Activated CD4-positive, alpha-beta T cell treated with anti-CD3 and anti-CD28 coated beads for 48 hours (primary cell): ENCODE measurements around the gene PLEKHG4B.
A peak's percentile ranks its signal among the peaks of the same experiment; 100 is the strongest.

Source experiments
- DNase-seq: peaks from one replicate; pipeline ENCODE4 v3.0.0-alpha.2; 2020

The PLEKHG4B gene

DNA sequence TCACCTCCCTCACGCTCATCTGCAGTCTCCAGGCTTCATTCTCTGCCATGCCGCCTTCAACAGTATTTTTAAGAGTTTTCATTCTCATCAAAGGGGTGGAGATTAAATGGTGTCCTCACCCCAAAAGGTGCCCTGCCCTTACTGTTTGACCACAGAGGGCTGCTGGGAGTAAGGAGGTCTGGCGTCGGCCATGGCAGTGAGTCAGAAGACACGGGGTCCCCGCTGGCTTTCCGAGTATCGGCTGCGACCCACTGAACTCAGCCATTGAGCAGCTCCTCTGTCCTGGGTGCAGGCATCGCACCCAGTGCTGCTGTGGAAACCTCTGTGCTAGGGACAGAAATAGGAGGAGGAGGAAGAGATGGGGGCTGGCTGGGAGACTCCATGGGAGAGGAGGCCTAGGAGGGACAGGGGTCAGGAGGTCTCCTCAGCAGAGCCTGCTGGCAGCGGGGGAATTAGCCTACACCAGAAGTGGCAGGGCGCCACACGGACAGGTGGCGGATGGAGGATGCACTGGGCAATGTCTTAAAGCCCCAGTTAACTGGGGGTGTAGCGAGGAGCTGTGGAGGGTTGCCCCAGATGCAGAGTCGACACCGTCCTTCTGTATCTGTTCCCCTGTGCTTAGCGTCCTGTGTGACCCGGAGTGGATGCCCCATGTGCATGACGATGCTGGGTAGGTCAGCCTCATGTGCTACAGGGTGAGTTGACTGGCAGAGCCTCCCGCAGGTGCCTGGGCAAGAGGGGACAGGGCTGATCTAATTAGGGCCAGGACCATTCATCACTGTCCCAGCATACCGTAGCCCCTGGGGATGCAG lies 15.4 kb upstream of the PLEKHG4B start:
- DNase-seq: no peak

DNA sequence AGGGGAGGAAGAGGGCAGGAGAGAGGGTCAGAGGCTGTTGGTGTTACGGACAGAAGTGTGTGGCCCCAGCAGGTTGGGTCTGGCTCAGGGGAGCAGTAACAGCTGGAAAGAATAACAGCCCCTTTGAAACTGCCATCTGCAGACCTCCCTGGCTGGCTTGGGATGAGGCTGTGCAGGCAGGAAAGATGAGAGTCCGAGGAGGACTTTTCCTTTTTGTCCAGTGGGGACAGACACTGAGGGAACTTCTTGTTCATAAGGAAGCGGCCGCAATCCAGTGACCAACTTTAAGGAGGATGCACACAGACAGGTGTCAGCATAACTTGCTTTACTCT lies 14.8 kb upstream of the PLEKHG4B start:
- no peak for DNase-seq

DNA sequence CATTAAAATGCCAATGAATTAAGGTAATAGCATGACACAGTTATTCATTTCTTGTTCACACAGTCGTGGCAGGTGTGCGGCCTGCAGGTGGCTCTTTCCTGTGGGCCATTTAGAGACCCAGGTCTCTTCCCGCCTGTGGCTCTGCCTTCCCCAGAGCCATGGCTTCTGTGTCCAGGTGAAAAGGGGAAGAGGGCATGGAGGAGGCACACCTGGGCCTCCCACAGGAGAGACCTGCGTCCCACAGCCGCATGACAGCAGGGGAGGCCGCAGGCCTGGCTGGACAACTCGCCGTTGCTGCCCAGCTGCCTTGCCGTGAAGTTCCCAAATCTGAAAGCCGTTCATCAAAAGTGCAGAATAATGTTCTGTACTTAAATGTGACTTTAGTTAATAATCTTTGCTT lies 14.4 kb upstream of the PLEKHG4B start:
- no peak for DNase-seq

DNA sequence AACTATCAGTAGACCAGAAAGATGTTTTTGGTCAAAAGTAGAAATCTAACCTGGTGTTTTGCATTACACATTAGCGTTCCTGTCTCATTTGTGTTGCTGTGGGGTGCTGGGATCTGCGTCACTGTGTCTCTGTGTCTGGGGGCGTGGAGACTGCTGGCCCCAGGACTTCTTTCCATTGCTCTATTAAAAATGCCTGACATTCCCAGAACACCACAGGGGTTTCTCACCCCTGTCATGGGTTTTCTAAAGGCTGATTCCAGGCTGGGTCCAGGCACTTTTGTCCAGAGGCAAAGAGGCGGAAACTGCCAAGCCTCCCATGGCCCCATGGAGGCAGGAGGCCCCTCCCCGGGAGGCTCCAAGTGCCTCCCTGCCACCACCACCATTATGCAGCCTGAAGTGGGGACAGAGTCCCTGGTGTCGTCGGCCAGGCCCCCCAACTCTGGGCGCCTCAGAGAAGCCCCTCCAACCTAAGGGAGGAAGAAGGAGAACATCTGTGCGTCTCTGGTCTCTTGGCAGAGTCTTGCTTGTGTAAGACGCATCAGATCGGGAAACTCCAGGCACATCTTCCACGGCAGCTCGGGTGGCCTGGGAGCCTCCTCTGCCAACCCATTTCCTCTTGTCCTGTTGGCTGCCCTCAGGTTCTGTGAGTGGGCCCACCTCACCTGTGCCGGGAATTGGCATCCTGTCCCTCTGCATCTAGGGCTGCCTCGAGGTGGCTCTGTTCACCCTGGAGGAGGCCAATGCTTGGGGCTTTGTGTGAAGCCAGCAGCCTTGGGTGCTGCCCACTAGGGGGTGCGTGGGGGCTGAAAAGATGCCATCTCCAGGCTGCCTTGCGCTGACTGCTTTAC lies 13.8 kb upstream of the PLEKHG4B start:
- DNase-seq: peak; percentile 50

DNA sequence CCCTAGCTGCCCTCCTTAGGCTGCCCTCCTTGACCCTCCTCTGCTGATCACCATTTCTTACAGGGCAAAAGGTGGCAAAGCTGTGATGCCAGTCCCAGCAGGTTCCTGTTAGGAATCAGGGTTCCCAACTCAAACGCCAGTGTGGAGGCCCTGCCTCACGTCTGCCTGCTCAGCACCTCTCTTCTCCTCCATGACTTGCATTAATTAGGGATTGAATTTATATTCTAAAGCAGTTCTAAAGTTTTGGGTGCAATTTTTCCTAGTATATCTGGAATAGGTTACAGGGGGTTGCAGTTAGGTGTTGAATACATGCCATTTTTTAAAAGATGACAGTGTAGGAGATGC lies 13.2 kb upstream of the PLEKHG4B start:
- no peak for DNase-seq

DNA sequence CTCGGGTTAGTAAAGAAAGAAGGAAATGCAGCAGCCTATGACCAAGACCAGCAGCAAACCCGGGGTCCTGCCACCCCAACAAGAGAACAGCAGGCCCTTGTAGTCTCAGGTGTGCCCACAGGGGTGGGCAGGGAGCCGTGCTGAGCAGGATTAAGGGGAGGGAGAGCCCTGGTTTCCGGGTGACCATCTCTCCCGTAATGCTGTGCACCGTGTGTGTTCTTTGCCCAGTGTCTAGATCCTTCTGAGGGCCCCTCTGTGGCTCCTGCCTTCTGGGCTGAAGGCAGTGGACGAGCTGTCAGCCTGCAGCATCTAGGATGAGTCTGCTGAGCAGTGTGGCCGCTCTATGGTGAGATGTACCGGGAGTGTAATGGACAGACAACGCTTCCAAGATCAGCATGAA lies 12.7 kb upstream of the PLEKHG4B start:
- DNase-seq: no peak

GRCh38 chr5:79821-80220 lies 12.1 kb upstream of the PLEKHG4B start:
- no peak for DNase-seq

- no peak for DNase-seq
Observed at GRCh38 chr5:81391-82021, 10.5 kb upstream of the PLEKHG4B start.

DNA sequence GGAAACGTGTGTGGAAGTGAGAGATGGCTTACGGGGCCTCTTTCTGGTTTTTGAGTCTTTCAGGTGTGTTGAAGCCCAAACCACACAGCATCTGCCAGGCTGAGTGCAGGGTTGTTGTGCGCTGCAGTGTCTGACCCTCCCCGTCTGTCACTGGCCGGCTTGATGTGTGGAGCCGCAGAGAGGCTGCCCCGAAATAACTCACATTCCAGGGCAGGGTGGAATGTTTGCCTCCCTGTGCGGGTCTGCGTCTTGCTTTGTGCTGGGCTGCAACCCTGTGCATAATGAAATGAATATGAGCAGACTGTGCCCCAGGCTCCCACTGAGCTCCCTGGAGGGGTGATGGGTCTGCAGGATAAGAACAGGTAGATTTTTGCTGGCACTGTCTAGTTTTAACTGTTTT lies 9.9 kb upstream of the PLEKHG4B start:
- DNase-seq: no peak

GRCh38 chr5:82570-82969 lies 9.4 kb upstream of the PLEKHG4B start:
- no peak for DNase-seq

GRCh38 chr5:83029-83428 lies 8.9 kb upstream of the PLEKHG4B start:
- no peak for DNase-seq

DNA sequence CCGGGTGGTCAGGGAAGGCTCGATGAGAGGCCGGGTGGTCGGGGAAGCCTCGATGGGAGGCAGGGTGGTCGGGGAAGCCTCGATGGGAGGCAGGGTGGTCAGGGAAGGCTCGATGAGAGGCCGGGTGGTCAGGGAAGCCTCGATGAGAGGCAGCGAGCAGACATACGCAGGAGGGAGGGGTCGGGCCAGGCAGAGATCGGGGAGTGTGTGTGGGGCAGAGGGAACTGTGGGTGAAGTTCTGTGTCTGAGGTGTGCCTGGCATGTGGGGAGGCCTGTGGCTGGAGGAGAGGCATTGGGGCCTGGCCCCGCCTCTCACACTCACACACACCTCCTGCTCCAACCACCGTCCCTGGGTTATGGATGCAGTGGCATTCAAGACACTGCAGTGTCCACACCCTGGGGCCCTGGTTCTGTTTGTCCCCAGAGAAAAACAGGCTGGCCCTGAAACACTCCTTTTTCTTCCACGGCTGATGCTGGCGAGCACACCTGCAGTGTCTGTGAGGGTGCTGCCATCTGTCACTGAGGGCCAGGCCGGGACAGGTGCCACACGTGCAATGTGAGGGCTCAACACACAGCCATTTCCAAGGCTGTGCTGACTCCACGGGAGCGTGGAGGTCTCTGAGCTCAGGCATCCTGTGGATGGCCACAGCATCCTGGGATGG lies 6.5 kb upstream of the PLEKHG4B start:
- no peak for DNase-seq

- DNase-seq: no peak
Observed at GRCh38 chr5:89337-90286, 2.4 kb upstream of the PLEKHG4B start.

DNA sequence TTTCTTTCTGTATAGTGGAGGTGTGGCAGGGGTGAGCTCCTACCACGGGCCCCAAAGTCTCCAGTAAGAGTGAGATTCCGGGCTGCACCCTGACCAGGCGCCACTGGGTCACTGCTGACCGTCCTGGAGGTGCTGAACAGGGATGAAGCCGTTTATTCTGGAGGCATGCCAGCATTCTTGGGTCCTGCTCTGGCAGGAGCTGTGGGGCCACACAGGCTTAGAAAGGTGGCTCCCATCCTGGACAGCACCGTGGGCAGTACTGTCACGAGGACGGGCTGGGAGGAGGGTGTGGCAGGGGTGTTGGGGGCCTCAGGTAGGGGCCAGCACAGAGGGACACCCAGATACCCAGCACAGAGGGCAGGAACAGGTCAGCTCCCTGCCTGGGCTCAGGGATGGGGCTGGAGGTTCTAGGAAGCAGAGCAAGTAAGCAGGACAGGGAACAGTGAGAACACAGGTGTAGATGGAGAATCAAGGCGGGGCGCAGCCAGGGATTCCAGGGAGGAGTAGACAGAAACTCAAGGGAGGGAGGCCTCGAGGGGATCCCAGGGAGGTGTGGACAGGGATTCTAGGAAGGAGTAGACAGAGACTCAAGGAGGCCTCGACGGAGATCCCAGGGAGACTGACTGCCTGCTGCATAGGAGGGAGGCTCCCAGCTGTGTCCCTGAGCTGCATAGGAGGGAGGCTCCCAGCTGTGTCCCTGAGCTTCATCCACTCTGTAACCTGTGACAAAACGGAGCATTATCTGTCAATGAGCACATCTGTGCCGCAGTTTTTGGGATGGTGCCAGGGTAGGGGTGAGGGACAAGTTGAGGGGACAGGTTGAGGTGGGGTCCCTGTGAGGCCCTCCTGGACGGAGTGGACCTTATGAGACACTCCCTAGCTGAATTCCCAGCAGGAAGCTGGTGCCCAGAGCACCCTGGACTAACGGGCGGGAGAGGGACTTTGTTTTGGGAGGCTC lies 1.1 kb upstream of the PLEKHG4B start:
- no peak for DNase-seq

- no peak for DNase-seq
Observed at GRCh38 chr5:92401-93220, 643 bp downstream of the PLEKHG4B start.

- DNase-seq: no peak
Observed at GRCh38 chr5:93221-93980, 1.4 kb downstream of the PLEKHG4B start.

- DNase-seq: no peak
Observed at GRCh38 chr5:94113-94892, 2.3 kb downstream of the PLEKHG4B start.

GRCh38 chr5:95241-95980 lies 3.4 kb downstream of the PLEKHG4B start:
- no peak for DNase-seq
